HUES48 (cell line): ENCODE results near the gene NLK.
"Not testable (repeated sequence)": the region's sequence is repeated elsewhere in the genome, so short reads cannot be mapped to it uniquely, and the experiment has no call there.

Source experiments
- H3K27ac ChIP-seq: one replicate; pipeline ENCODE4 v1.7.0; 2013; ENCODE audit warnings: low read depth, low read length, inconsistent platforms
- H3K27me3 ChIP-seq: 2 replicates; pipeline ENCODE4 v1.6.1; 2013; ENCODE audit warnings: mild to moderate bottlenecking, low read length; ENCODE audit not compliant: control insufficient read depth, insufficient read depth
- H3K36me3 ChIP-seq: 2 replicates; pipeline ENCODE4 v1.6.1; 2013; ENCODE audit warnings: low read length; ENCODE audit not compliant: control insufficient read depth, insufficient read depth
- H3K4me1 ChIP-seq: 2 replicates; pipeline ENCODE4 v1.6.1; 2013; ENCODE audit warnings: mild to moderate bottlenecking, low read length; ENCODE audit not compliant: control insufficient read depth, insufficient read depth
- H3K4me3 ChIP-seq: 2 replicates; pipeline ENCODE4 v1.5.1; 2013; ENCODE audit warnings: mild to moderate bottlenecking, low read depth, low read length
- H3K9ac ChIP-seq: 2 replicates; pipeline ENCODE4 v1.6.1; 2013; ENCODE audit warnings: mild to moderate bottlenecking, low read depth, low read length, moderate library complexity
- H3K9me3 ChIP-seq: 2 replicates; pipeline ENCODE4 v1.6.1; 2013; ENCODE audit warnings: low read length; ENCODE audit not compliant: control insufficient read depth, insufficient read depth

Gene NLK

GRCh38 chr17:28093999-28094716, 51.7 kb downstream of the NLK start:
- Histone ChIP-seq H3K36me3 (no peaks in the 10 kb centered on the region), H3K9ac (no peak overlapping the region), H3K9me3 (no peaks in the 10 kb centered on the region), H3K4me1 (peaks cover 51% of the 10 kb centered on the region), H3K4me3 (no peak overlapping the region), H3K27me3 (no peaks in the 10 kb centered on the region), H3K27ac (peak overlapping the region; percentile 33)

- peaks cover 41% of the 10 kb centered on the region for H3K4me1 ChIP-seq
- no peak overlapping the region for H3K4me3 ChIP-seq
- no peak overlapping the region for H3K27ac ChIP-seq
- no peaks in the 10 kb centered on the region for H3K36me3 ChIP-seq
- H3K27me3 ChIP-seq: no peaks in the 10 kb centered on the region
- no peak overlapping the region for H3K9ac ChIP-seq
- H3K9me3 ChIP-seq: no peaks in the 10 kb centered on the region
These were observed 54.3 kb downstream of the NLK start for GRCh38 chr17:28096756-28097155.

- Histone ChIP-seq H3K36me3 (no peaks in the 10 kb centered on the region), H3K27ac (no peak overlapping the region), H3K27me3 (no peaks in the 10 kb centered on the region), H3K9me3 (no peaks in the 10 kb centered on the region), H3K4me1 (peaks cover 36% of the 10 kb centered on the region), H3K9ac (no peak overlapping the region), H3K4me3 (no peak overlapping the region)
These were observed 54.8 kb downstream of the NLK start for GRCh38 chr17:28097254-28097653.

- no peak overlapping the region for H3K9ac ChIP-seq
- no peaks in the 10 kb centered on the region for H3K36me3 ChIP-seq
- H3K27me3 ChIP-seq: no peaks in the 10 kb centered on the region
- H3K27ac ChIP-seq: no peak overlapping the region
- peaks cover 31% of the 10 kb centered on the region for H3K4me1 ChIP-seq
- no peaks in the 10 kb centered on the region for H3K9me3 ChIP-seq
- no peak overlapping the region for H3K4me3 ChIP-seq
These were observed 55.4 kb downstream of the NLK start for GRCh38 chr17:28097901-28098300.

- not testable (repeated sequence) for H3K9me3 ChIP-seq
- H3K4me1 ChIP-seq: peaks cover 25% of the 10 kb centered on the region
These were observed 56.1 kb downstream of the NLK start for GRCh38 chr17:28098591-28098990.

GRCh38 chr17:28100251-28100650, 57.8 kb downstream of the NLK start:
- H3K36me3 ChIP-seq: no peaks in the 10 kb centered on the region
- H3K4me3 ChIP-seq: no peak overlapping the region
- no peak overlapping the region for H3K27ac ChIP-seq
- no peak overlapping the region for H3K9ac ChIP-seq
- no peaks in the 10 kb centered on the region for H3K9me3 ChIP-seq
- H3K4me1 ChIP-seq: peaks cover 8% of the 10 kb centered on the region; the same call in 1 of the 2 replicates
- H3K27me3 ChIP-seq: no peaks in the 10 kb centered on the region

More at GRCh38 chr17:28098591-28098990, 56.1 kb downstream of the NLK start:
- H3K36me3 ChIP-seq, H3K27me3 ChIP-seq, H3K4me3 ChIP-seq, H3K9ac ChIP-seq, H3K27ac ChIP-seq: not testable (repeated sequence)

- Histone ChIP-seq H3K4me1 (peaks cover 8% of the 10 kb centered on the region; the same call in 1 of the 2 replicates), H3K27ac (no peak overlapping the region), H3K9me3 (no peaks in the 10 kb centered on the region), H3K9ac (no peak overlapping the region), H3K36me3 (no peaks in the 10 kb centered on the region), H3K4me3 (no peak overlapping the region), H3K27me3 (no peaks in the 10 kb centered on the region)
These were observed 58.5 kb downstream of the NLK start for GRCh38 chr17:28100936-28101335.

GRCh38 chr17:28101919-28102318, 59.4 kb downstream of the NLK start:
- Histone ChIP-seq H3K9me3 (no peaks in the 10 kb centered on the region), H3K36me3 (no peaks in the 10 kb centered on the region), H3K27ac (no peak overlapping the region), H3K4me1 (0 out of 2 replicates have a peak, but pooled peaks cover under 1% of the 10 kb centered on the region), H3K27me3 (no peaks in the 10 kb centered on the region), H3K4me3 (no peak overlapping the region), H3K9ac (no peak overlapping the region)

- Histone ChIP-seq H3K27ac (no peak overlapping the region), H3K4me3 (no peak overlapping the region), H3K4me1 (no peaks in the 10 kb centered on the region), H3K9me3 (no peaks in the 10 kb centered on the region), H3K27me3 (no peaks in the 10 kb centered on the region), H3K9ac (no peak overlapping the region), H3K36me3 (no peaks in the 10 kb centered on the region)
These were observed 63.0 kb downstream of the NLK start for GRCh38 chr17:28105501-28105900.

GRCh38 chr17:28110184-28110583, 67.7 kb downstream of the NLK start:
- H3K27ac ChIP-seq: no peak overlapping the region
- peaks cover 39% of the 10 kb centered on the region for H3K4me1 ChIP-seq
- H3K9me3 ChIP-seq: no peaks in the 10 kb centered on the region
- no peaks in the 10 kb centered on the region for H3K27me3 ChIP-seq
- no peak overlapping the region for H3K9ac ChIP-seq
- H3K4me3 ChIP-seq: no peak overlapping the region
- H3K36me3 ChIP-seq: no peaks in the 10 kb centered on the region

- H3K27ac ChIP-seq: peak overlapping the region; percentile 18
- no peaks in the 10 kb centered on the region for H3K36me3 ChIP-seq
These were observed 69.7 kb downstream of the NLK start for GRCh38 chr17:28112181-28112580.

More at GRCh38 chr17:28112181-28112580, 69.7 kb downstream of the NLK start:
- H3K4me1 ChIP-seq: peaks cover 53% of the 10 kb centered on the region
- H3K4me3 ChIP-seq: no peak overlapping the region
- H3K9ac ChIP-seq: no peak overlapping the region
- H3K27me3 ChIP-seq: no peaks in the 10 kb centered on the region
- H3K9me3 ChIP-seq: no peaks in the 10 kb centered on the region
